ENCODE measurements around the gene TLR9. TPM values are rescaled to one million over a fixed set of nuclear protein-coding genes. Genes with fewer than 3 reads are reported as not detected.
A peak's percentile ranks its signal among the peaks of the same experiment; 100 is the strongest.

The TLR9 gene
- total RNA-seq, 1 experiment from 2014 or later = 0.44 TPM

DNA sequence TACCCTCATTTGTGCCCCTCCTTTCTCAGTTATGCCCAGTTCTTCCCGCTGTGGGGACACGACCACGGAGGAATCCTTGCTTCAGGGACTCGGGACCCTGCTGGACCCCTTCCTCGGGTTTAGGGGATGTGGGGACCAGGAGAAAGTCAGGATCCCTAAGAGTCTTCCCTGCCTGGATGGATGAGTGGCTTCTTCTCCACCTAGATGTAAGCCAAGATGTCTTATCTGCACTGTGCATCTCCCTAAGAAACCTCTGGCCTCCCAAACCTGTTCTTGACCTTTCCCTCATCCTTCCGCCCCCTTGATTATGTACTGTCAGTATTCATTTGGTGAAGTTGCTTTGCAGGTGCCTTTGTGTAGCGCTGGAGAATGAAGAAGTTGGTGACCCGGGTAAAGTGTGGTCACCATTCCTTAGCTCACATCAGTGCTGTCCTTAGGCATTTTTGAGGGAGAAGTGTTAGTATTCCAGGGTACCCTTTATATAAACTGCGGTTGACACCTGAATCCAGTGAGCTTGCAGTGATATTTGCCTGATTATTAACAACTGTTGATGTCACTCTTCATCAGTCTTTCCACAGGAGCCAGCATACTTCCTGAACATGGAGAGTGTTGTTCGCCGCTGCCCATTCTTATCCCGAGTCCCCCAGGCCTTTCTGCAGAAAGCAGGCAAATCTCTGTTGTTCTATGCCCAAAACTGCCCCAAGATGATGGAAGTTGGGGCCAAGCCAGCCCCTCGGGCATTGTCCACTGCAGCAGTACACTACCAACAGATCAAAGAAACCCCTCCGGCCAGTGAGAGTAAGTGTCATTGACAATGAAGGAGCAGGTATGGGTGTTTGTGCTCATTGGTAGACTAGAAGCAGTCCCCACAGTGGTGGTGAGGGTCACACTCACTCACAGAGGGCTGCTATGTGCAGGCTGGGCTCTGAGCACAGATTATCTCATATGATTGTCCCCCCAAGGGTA is 26.5 kb downstream of the TLR9 start:
- Histone ChIP-seq H3K4me1 (replicated peaks; ENCODE audit: insufficient read depth) (peaks cover 25% of the 10 kb centered on the region), H3K79me2 (ENCODE audit: low read depth) (peaks cover 32% of the 10 kb centered on the region), H3K4me2 (peak overlapping the region; percentile 97), H3K4me3 (peak overlapping the region; percentile 93), H3K27ac (no peak overlapping the region), H3K9me3 (ENCODE audit: insufficient read depth, low read depth) (no peaks in the 10 kb centered on the region), H3K36me3 (ENCODE audit: low read depth) (peaks cover 38% of the 10 kb centered on the region), H3K9me2 (ENCODE audit: insufficient read depth) (no peaks in the 10 kb centered on the region), H3K27me3 (ENCODE audit: insufficient read depth, low read depth) (no peaks in the 10 kb centered on the region), H3F3A (ENCODE audit: insufficient read depth, low read depth) (peaks cover 18% of the 10 kb centered on the region), H4K20me1 (ENCODE audit: insufficient read depth) (no peaks in the 10 kb centered on the region), H2AFZ (peak overlapping the region; percentile 78)
- no peak for DNase-seq
- intact Hi-C loops (cut with micrococcal nuclease; ENCODE audit: unreplicated experiment) = loop anchor here (1.0 kb wide), 1 partner anchor 46 kb away; no protein-coding TSS in a partner anchor
- ChIA-PET CTCF (no interaction called here), POLR2A (ENCODE audit: unreplicated experiment) (interaction anchor here (0.7 kb wide), 1 partner anchor 20 kb away, joined by 6 read pairs; no protein-coding TSS in a partner anchor)
- TF ChIP-seq, protein P1, sequence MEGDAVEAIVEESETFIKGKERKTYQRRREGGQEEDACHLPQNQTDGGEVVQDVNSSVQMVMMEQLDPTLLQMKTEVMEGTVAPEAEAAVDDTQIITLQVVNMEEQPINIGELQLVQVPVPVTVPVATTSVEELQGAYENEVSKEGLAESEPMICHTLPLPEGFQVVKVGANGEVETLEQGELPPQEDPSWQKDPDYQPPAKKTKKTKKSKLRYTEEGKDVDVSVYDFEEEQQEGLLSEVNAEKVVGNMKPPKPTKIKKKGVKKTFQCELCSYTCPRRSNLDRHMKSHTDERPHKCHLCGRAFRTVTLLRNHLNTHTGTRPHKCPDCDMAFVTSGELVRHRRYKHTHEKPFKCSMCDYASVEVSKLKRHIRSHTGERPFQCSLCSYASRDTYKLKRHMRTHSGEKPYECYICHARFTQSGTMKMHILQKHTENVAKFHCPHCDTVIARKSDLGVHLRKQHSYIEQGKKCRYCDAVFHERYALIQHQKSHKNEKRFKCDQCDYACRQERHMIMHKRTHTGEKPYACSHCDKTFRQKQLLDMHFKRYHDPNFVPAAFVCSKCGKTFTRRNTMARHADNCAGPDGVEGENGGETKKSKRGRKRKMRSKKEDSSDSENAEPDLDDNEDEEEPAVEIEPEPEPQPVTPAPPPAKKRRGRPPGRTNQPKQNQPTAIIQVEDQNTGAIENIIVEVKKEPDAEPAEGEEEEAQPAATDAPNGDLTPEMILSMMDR (conservative IDR thresholded peaks at IDR 0.05) = no peak
- no peak for TF ChIP-seq EZH2 (IDR thresholded peaks at IDR 0.05; ENCODE audit: low read depth)
- BruUV-seq (replicated peaks) = TSS peak; percentile 57

DNA sequence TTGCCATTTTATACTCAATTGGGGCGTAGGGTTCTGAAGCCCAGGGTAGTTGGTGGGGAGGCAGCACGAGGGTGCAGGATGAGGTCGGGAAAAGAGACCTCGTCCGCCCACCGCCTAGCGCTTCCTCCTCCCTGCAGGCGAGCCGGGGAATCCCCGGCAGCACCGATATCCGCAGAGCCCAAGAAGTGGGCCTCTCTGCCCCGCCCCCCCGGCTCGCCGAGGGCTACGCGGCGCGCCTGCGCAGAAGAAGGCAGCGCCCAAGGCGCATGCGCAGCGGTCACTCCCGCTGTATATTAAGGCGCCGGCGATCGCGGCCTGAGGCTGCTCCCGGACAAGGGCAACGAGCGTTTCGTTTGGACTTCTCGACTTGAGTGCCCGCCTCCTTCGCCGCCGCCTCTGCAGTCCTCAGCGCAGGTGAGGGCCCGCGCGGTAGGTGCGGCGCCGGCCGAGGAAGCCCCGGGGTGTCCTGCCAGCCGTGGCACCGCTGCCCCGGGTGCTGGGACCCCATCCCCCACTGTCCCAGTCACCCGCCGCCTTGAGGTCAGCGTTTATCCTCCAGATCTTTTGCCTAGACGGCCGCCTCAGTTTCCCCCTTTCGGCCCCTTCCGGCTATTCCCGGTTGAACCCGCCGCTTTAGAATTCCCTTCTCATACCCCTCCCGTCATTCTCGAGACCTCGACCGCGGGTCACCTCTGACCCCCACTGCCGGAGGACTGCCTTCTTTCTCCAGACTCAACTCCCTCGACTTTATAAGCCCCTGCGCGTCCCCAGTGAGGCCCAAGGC is 27.4 kb downstream of the TLR9 start, which contains the start of gene ALAS1:
Gene ALAS1 (plus strand): TSS at position 319 of the 784 bp plus-strand sequence. CDS start 1,082 bp downstream, outside the sequence.
- H3K27me3 ChIP-seq (ENCODE audit: insufficient read depth, low read depth) = no peaks in the 10 kb centered on the region
- no peak for TF ChIP-seq EZH2 (IDR thresholded peaks at IDR 0.05; ENCODE audit: low read depth)
- TF ChIP-seq, protein P1 (conservative IDR thresholded peaks at IDR 0.05) = no peak
- BruUV-seq (replicated peaks) = no TSS peak
- ChIA-PET POLR2A (ENCODE audit: unreplicated experiment) (no interaction called here), CTCF (interaction anchor here (0.6 kb wide), 1 partner anchor 215 kb away, joined by 3 read pairs; no protein-coding TSS in a partner anchor)
- intact Hi-C loops (cut with micrococcal nuclease; ENCODE audit: unreplicated experiment) = loop anchor here (1.0 kb wide), 1 partner anchor 45 kb away; no protein-coding TSS in a partner anchor
- peak within 1 kb of the TSS; percentile 78 for H2AFZ ChIP-seq
- H4K20me1 ChIP-seq (ENCODE audit: insufficient read depth) = no peaks in the 10 kb centered on the region
- peaks cover 35% of the 10 kb centered on the region for H3K36me3 ChIP-seq (ENCODE audit: low read depth)
- H3K9me2 ChIP-seq (ENCODE audit: insufficient read depth) = no peaks in the 10 kb centered on the region
- H3K9me3 ChIP-seq (ENCODE audit: insufficient read depth, low read depth) = no peaks in the 10 kb centered on the region
- H3K4me2 ChIP-seq = peak within 1 kb of the TSS; percentile 97
- H3K4me3 ChIP-seq = peak within 1 kb of the TSS; percentile 93
- H3K4me1 ChIP-seq (replicated peaks; ENCODE audit: insufficient read depth) = peaks cover 25% of the 10 kb centered on the region
- no peak within 1 kb of the TSS for H3K27ac ChIP-seq
- peak; percentile 74 to 95 for DNase-seq
- H3K79me2 ChIP-seq (ENCODE audit: low read depth) = peaks cover 32% of the 10 kb centered on the region
- H3F3A ChIP-seq (ENCODE audit: insufficient read depth, low read depth) = peaks cover 18% of the 10 kb centered on the region

DNA sequence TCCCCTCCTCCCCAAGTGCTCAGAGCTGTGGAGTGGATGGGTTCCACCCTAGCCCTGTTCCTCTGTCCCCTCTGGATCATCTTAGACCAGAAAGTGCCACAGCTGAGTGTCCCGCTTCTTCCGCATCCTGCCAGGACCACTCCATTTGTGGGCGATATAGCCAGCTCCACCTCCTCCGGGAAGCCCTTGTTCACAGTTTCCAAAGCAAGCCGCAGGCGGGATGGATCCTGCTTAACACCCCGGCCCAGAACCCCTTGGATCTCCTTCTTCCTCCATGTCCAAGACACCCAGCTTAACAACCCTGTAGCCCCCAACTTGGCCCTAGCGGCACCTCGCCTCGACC is 28.0 kb downstream of the TLR9 start:
- TF ChIP-seq EZH2 (IDR thresholded peaks at IDR 0.05; ENCODE audit: low read depth) = no peak
- TF ChIP-seq, protein P1 (conservative IDR thresholded peaks at IDR 0.05) = no peak
- Histone ChIP-seq H2AFZ (peak overlapping the region; percentile 78; the same call in 1 of the 2 replicates), H3K9me3 (ENCODE audit: insufficient read depth, low read depth) (no peaks in the 10 kb centered on the region), H4K20me1 (ENCODE audit: insufficient read depth) (no peaks in the 10 kb centered on the region), H3K4me3 (peak overlapping the region; percentile 93; the same call in 1 of the 2 replicates), H3K4me1 (replicated peaks; ENCODE audit: insufficient read depth) (peaks cover 25% of the 10 kb centered on the region), H3K79me2 (ENCODE audit: low read depth) (peaks cover 32% of the 10 kb centered on the region), H3K27ac (no peak overlapping the region), H3K9me2 (ENCODE audit: insufficient read depth) (no peaks in the 10 kb centered on the region), H3K4me2 (peak overlapping the region; percentile 97), H3K27me3 (ENCODE audit: insufficient read depth, low read depth) (no peaks in the 10 kb centered on the region), H3F3A (ENCODE audit: insufficient read depth, low read depth) (peaks cover 18% of the 10 kb centered on the region), H3K36me3 (ENCODE audit: low read depth) (peaks cover 30% of the 10 kb centered on the region)
- DNase-seq = no peak
- intact Hi-C loops (cut with micrococcal nuclease; ENCODE audit: unreplicated experiment) = no loop called here
- POLR2A ChIA-PET (ENCODE audit: unreplicated experiment) = interaction anchor here (0.5 kb wide), 1 partner anchor 70 kb away, joined by 5 read pairs; no protein-coding TSS in a partner anchor
- CTCF ChIA-PET = interaction anchor here (0.6 kb wide), 2 partner anchors 14 to 216 kb away, joined by 3 read pairs; no protein-coding TSS in a partner anchor
- BruUV-seq (replicated peaks) = TSS peak; percentile 65
